HepG2 (cell line): ENCODE data around the gene CHID1. TPM values are rescaled to one million over a fixed set of nuclear protein-coding genes. Genes with fewer than 3 reads are reported as not detected.

Experiments used
- CBX5 ChIP-seq: sonication (generic); formaldehyde crosslinking; IDR thresholded peaks from 2 replicates; pipeline ENCODE4 v1.4.0; 2020; ENCODE audit warnings: missing genetic modification reagents, borderline replicate concordance
- CEBPG ChIP-seq: IDR thresholded peaks from 2 replicates; pipeline ENCODE4 v1.6.1; 2016
- CSRNP2 ChIP-seq: sonication (generic); formaldehyde crosslinking; conservative IDR thresholded peaks from 2 replicates; pipeline ENCODE4 v1.8.0; 2022; ENCODE audit warnings: low read depth, missing genetic modification reagents
- HMG20A ChIP-seq: IDR thresholded peaks from 2 replicates; pipeline ENCODE4 v1.6.1; 2016; ENCODE audit warnings: borderline replicate concordance
- HNRNPUL1 ChIP-seq: fragments of 200-400 bp; formaldehyde crosslinking; IDR thresholded peaks from 2 replicates; pipeline ENCODE4 v1.6.1; 2017; ENCODE audit warnings: low read depth, mild to moderate bottlenecking, low read length, moderate library complexity
- KAT7 ChIP-seq: IDR thresholded peaks from 2 replicates; pipeline ENCODE4 v1.6.1; 2018; ENCODE audit warnings: borderline replicate concordance, missing compliant biosample characterization
- MAFG ChIP-seq: sonication (generic); formaldehyde crosslinking; IDR thresholded peaks from 2 replicates; pipeline ENCODE4 v1.5.1; 2020; ENCODE audit warnings: mild to moderate bottlenecking, missing genetic modification reagents
- MBD4 ChIP-seq: IDR thresholded peaks from 2 replicates; pipeline ENCODE4 v1.6.1; 2012; ENCODE audit warnings: low read length, inconsistent platforms, borderline replicate concordance
- NR3C1 ChIP-seq: sonication (generic); formaldehyde crosslinking; IDR thresholded peaks from 2 replicates; pipeline ENCODE4 v1.4.0; 2020; ENCODE audit warnings: missing genetic modification reagents
- RBM22 ChIP-seq: fragments of 200-400 bp; formaldehyde crosslinking; optimal IDR thresholded peaks from 2 replicates; pipeline ENCODE3; 2017; ENCODE audit warnings: mild to moderate bottlenecking, low read length, moderate library complexity
- RFXAP ChIP-seq: sonication (generic); formaldehyde crosslinking; IDR thresholded peaks from 2 replicates; pipeline ENCODE4 v1.4.0; 2020; ENCODE audit warnings: missing genetic modification reagents, borderline replicate concordance
- SIN3B ChIP-seq: fragments of 150-350 bp; IDR thresholded peaks from 2 replicates; pipeline ENCODE4 v1.6.1; 2014; ENCODE audit warnings: low read length
- SMAD9 ChIP-seq: sonication (generic); formaldehyde crosslinking; IDR thresholded peaks from 2 replicates; pipeline ENCODE4 v1.5.1; 2020; ENCODE audit warnings: mild to moderate bottlenecking, missing genetic modification reagents
- SMARCE1 ChIP-seq: fragments of 450-650 bp; IDR thresholded peaks from 2 replicates; pipeline ENCODE4 v1.6.1; 2017; ENCODE audit warnings: borderline replicate concordance
- TP53 ChIP-seq: sonication (generic); formaldehyde crosslinking; conservative IDR thresholded peaks from 2 replicates; pipeline ENCODE4 v1.4.0; 2020; ENCODE audit warnings: missing genetic modification reagents
- ZBTB4 ChIP-seq: sonication (generic); formaldehyde crosslinking; IDR thresholded peaks from 2 replicates; pipeline ENCODE4 v1.4.0; 2020; ENCODE audit warnings: missing genetic modification reagents, mild to moderate bottlenecking, borderline replicate concordance
- ZFP62 ChIP-seq: sonication (generic); formaldehyde crosslinking; IDR thresholded peaks from 2 replicates; pipeline ENCODE4 v1.4.0; 2020; ENCODE audit warnings: missing genetic modification reagents
- ZFP91 ChIP-seq: sonication (generic); formaldehyde crosslinking; IDR thresholded peaks from 2 replicates; pipeline ENCODE4 v1.9.0; 2022; ENCODE audit warnings: missing genetic modification reagents, mild to moderate bottlenecking, borderline replicate concordance
- ZNF180 ChIP-seq: sonication (generic); formaldehyde crosslinking; IDR thresholded peaks from 2 replicates; pipeline ENCODE4 v1.4.0; 2020; ENCODE audit warnings: low read depth, missing genetic modification reagents, borderline replicate concordance
- ZNF280B ChIP-seq: sonication (generic); formaldehyde crosslinking; IDR thresholded peaks from 2 replicates; pipeline ENCODE4 v1.5.0; 2020; ENCODE audit warnings: missing genetic modification reagents, mild to moderate bottlenecking, borderline replicate concordance
- ZNF382 ChIP-seq: sonication (generic); formaldehyde crosslinking; IDR thresholded peaks from 2 replicates; pipeline ENCODE4 v1.5.0; 2020; ENCODE audit warnings: missing genetic modification reagents, mild to moderate bottlenecking, borderline replicate concordance
- ZNF772 ChIP-seq: sonication (generic); formaldehyde crosslinking; IDR thresholded peaks from 2 replicates; pipeline ENCODE4 v1.5.0; 2020; ENCODE audit warnings: mild to moderate bottlenecking, missing genetic modification reagents
- ZNF878 ChIP-seq: sonication (generic); formaldehyde crosslinking; IDR thresholded peaks from 2 replicates; pipeline ENCODE4 v1.8.1; 2023; ENCODE audit warnings: mild to moderate bottlenecking, missing genetic modification reagents, moderate library complexity
- polyA plus RNA-seq, 8 experiments: library from polyadenylated mRNA; depleted of rRNA in 3 of 8; stranded (reverse) in 7 of 8; unstranded in 1 of 8; fragments of >200 nt; fragmentation: Illumina TruSeq in 4 of 8; extraction: Trizol in 4 of 8; gene quantifications; 2 replicates each; pipeline versions ENCODE4 v1.2.1 to v1.2.3, GENCODE V29; 2011 to 2016; ENCODE audit warnings: low read depth in 4 of 8, missing spikeins in 1 of 8, mixed read lengths in 1 of 8; ENCODE audit not compliant: insufficient read depth in 1 of 8
- total RNA-seq, 5 experiments: library from RNA; depleted of rRNA; stranded (reverse); fragments of >200 nt; fragmentation: Illumina TruSeq; extraction: Trizol; gene quantifications; 2 replicates each; pipeline ENCODE4 v1.2.3, GENCODE V29; 2016; ENCODE audit warnings: low read depth in 1 of 5

The CHID1 gene
- total and polyA plus RNA-seq, 2 of the 13 experiments (the other 11 are each of a cell fraction or from before 2014, with no cell fraction given) = 65.1 to 93.6 TPM

- no peak for TF ChIP-seq ZNF180 (CRISPR knock-in tag)
- TF ChIP-seq MBD4 = no peak
- TF ChIP-seq HMG20A = no peak
- no peak for TF ChIP-seq RFXAP
- TF ChIP-seq CBX5 (CRISPR knock-in tag) = no peak
- peak; percentile 75; the same call in 1 of the 2 replicates for TF ChIP-seq ZFP91 (CRISPR knock-in tag)
- TF ChIP-seq ZNF280B (CRISPR knock-in tag) = no peak
- TF ChIP-seq NR3C1 = no peak
- no peak for TF ChIP-seq ZNF878 (CRISPR knock-in tag)
- TF ChIP-seq SMAD9 (CRISPR knock-in tag) = no peak
- TF ChIP-seq TP53 (CRISPR knock-in tag) = no peak
- TF ChIP-seq HNRNPUL1 = no peak
- TF ChIP-seq KAT7 (CRISPR knock-in tag) = 0 out of 2 replicates have a peak, but pooled peaks have one; percentile 30
- no peak for TF ChIP-seq CSRNP2 (CRISPR knock-in tag)
- no peak for TF ChIP-seq CEBPG (CRISPR knock-in tag)
- TF ChIP-seq ZNF382 (CRISPR knock-in tag) = no peak
- no peak for TF ChIP-seq ZBTB4 (CRISPR knock-in tag)
- no peak for TF ChIP-seq MAFG (CRISPR knock-in tag)
- TF ChIP-seq ZNF772 = no peak; the same call in 1 of the 2 replicates
- TF ChIP-seq ZFP62 (CRISPR knock-in tag) = no peak
- no peak for TF ChIP-seq RBM22
- TF ChIP-seq SMARCE1 = no peak
- TF ChIP-seq SIN3B = no peak
These were observed at the start of gene CHID1 (continued) for GRCh38 chr11:910589-911030.
